Measurements from ENCODE around the gene PON1. TPM values are rescaled to one million over a fixed set of nuclear protein-coding genes. Genes with fewer than 3 reads are reported as not detected.

Gene PON1
- total and polyA plus RNA-seq, 2 of the 8 experiments (the other 6 are each of a cell fraction or from before 2014, with no cell fraction given), result not detected

GRCh38 chr7:95319570-95319969 is 4.8 kb downstream of the PON1 start (continued):
- no peak for TF ChIP-seq PHF8 (conservative IDR thresholded peaks at IDR 0.05; ENCODE audit: low read depth, low read length)
- TF ChIP-seq KDM1A (IDR thresholded peaks at IDR 0.05; ENCODE audit: borderline replicate concordance, low read length), result no peak

All from H1 (cell line).